ENCODE measurements around the gene LENG1. TPM values are rescaled to one million over a fixed set of nuclear protein-coding genes. Genes with fewer than 3 reads are reported as not detected.

LENG1 gene
- total and polyA plus RNA-seq, 7 donors, result 5.8 to 19.6 (median 10.2) TPM

DNA sequence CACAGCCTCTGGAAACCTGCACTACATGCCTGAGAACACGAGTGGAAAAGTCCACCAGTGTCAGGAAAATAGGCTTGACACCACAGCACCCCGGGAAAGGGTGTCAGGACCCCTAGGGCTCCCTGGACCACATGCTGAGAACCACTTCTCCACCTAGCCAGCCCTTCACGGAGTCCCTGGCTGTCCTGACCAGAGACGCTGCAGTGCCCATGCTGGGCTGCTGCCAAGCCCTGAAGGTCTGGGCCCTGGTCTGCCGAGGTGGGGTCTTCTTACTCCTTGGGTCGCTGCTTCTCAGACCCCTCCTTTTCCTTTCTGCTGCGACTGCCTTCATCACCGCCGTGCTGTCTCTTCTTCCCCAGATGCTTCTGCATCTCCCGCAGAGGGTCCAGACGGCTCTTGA, 3.0 kb downstream of the LENG1 start:
- Histone ChIP-seq H3K4me3 (no peak overlapping the region), H3K9me3 (no peaks in the 10 kb centered on the region), H3K27ac (no peak overlapping the region), H3K27me3 (ENCODE audit: insufficient read depth in 3 of 3, low read length in 2 of 3) (no peaks in the 10 kb centered on the region), H3K4me1 (peaks cover 23% of the 10 kb centered on the region), H3K36me3 (ENCODE audit: insufficient read depth in 1 of 2, low read depth in 1 of 2) (peaks cover 10 to 69% of the 10 kb centered on the region in 2 donors)
- intact Hi-C loops (cut with DNase I), result no loop called here
- TF ChIP-seq, protein P1, sequence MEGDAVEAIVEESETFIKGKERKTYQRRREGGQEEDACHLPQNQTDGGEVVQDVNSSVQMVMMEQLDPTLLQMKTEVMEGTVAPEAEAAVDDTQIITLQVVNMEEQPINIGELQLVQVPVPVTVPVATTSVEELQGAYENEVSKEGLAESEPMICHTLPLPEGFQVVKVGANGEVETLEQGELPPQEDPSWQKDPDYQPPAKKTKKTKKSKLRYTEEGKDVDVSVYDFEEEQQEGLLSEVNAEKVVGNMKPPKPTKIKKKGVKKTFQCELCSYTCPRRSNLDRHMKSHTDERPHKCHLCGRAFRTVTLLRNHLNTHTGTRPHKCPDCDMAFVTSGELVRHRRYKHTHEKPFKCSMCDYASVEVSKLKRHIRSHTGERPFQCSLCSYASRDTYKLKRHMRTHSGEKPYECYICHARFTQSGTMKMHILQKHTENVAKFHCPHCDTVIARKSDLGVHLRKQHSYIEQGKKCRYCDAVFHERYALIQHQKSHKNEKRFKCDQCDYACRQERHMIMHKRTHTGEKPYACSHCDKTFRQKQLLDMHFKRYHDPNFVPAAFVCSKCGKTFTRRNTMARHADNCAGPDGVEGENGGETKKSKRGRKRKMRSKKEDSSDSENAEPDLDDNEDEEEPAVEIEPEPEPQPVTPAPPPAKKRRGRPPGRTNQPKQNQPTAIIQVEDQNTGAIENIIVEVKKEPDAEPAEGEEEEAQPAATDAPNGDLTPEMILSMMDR (IDR thresholded peaks at IDR 0.05), result no peak
- no peak for ATAC-seq
- DNase-seq, result no peak
- WGBS, 3 donors, result 65 to 73% (median 69%) methylated on average over 10 to 11 of the region's 11 CpGs

DNA sequence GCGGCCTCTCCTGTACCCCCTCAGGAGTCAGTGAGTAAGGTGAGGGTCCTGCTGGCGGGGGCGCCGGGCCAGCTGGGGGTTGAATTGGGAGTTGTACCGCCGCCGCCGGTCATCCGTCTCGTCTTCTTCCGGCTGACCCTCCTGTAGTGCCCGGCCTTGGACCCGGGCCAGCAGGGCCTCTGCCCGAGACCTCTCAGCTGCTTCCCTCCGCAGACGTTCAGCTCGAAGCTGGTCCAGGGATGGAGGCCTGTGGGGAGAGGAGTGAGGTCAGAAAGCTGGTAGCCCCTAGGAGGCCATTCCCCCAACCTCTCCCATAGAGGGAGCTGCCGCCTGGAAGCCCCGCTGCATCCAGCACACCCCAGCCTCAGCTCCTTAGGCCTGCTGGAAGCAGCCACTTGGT, 3.8 kb downstream of the LENG1 start:
- TF ChIP-seq, protein P1 (IDR thresholded peaks at IDR 0.05), result no peak
- WGBS, 3 donors, result 53 to 70% (median 57%) methylated on average over 17 to 19 of the region's 19 CpGs
- intact Hi-C loops (cut with DNase I), result no loop called here
- no peak for DNase-seq
- Histone ChIP-seq H3K9me3 (no peaks in the 10 kb centered on the region), H3K4me1 (peaks cover 15% of the 10 kb centered on the region), H3K4me3 (no peak overlapping the region), H3K27me3 (ENCODE audit: insufficient read depth in 3 of 3, low read length in 2 of 3) (no peaks in the 10 kb centered on the region), H3K27ac (no peak overlapping the region), H3K36me3 (ENCODE audit: insufficient read depth in 1 of 2, low read depth in 1 of 2) (peaks cover 10 to 77% of the 10 kb centered on the region in 2 donors)
- no peak for ATAC-seq

GRCh38 chr19:54154603-54155345, 4.7 kb downstream of the LENG1 start:
- no peak for ATAC-seq
- no peak for DNase-seq
- TF ChIP-seq, protein P1 (IDR thresholded peaks at IDR 0.05), result no peak
- WGBS, 3 donors, result 70 to 74% (median 70%) methylated on average over 18 of the region's 18 CpGs
- H3K27me3 ChIP-seq (ENCODE audit: insufficient read depth in 3 of 3, low read length in 2 of 3), result no peaks in the 10 kb centered on the region
- no peak overlapping the region for H3K27ac ChIP-seq
- H3K4me1 ChIP-seq, result peaks cover 9% of the 10 kb centered on the region
- peaks cover 10 to 86% of the 10 kb centered on the region in 2 donors for H3K36me3 ChIP-seq (ENCODE audit: insufficient read depth in 1 of 2, low read depth in 1 of 2)
- no peaks in the 10 kb centered on the region for H3K9me3 ChIP-seq
- no peak overlapping the region for H3K4me3 ChIP-seq
- intact Hi-C loops (cut with DNase I), result no loop called here

GRCh38 chr19:54153731-54154326, 5.7 kb downstream of the LENG1 start:
- Histone ChIP-seq H3K27ac (no peak overlapping the region), H3K4me3 (no peak overlapping the region), H3K4me1 (peaks cover 7% of the 10 kb centered on the region), H3K9me3 (no peaks in the 10 kb centered on the region), H3K27me3 (ENCODE audit: insufficient read depth in 3 of 3, low read length in 2 of 3) (no peaks in the 10 kb centered on the region), H3K36me3 (ENCODE audit: insufficient read depth in 1 of 2, low read depth in 1 of 2) (peaks cover 10 to 95% of the 10 kb centered on the region in 2 donors)
- TF ChIP-seq, protein P1 (IDR thresholded peaks at IDR 0.05), result no peak
- intact Hi-C loops (cut with DNase I), result no loop called here
- 68 to 78% (median 69%) methylated on average over 10 of the region's 10 CpGs for whole genome bisulfite sequencing, 3 donors
- DNase-seq, result no peak
- peak in 2 of 4 donors; percentile 14 to 15 for ATAC-seq

Measured in psoas muscle (tissue), 8 donors.